HEK293 (cell line): ENCODE data around the gene METTL8.

Source experiments
- AEBP2 ChIP-seq: fragments of 450-650 bp; formaldehyde crosslinking; IDR thresholded peaks from 2 replicates; pipeline ENCODE4 v1.5.1; 2016; ENCODE audit warnings: missing biosample characterization, missing genetic modification characterization, borderline replicate concordance
- CTCF ChIP-seq: fragments of 450-650 bp; formaldehyde crosslinking; IDR thresholded peaks from 2 replicates; pipeline ENCODE4 v1.5.1; 2016; ENCODE audit warnings: missing biosample characterization, missing genetic modification characterization
- HOXA7 ChIP-seq: sonication (generic); formaldehyde crosslinking; IDR thresholded peaks from 2 replicates; pipeline ENCODE4 v1.8.1; 2022; ENCODE audit warnings: missing genetic modification reagents, borderline replicate concordance
- ZBTB1 ChIP-seq: fragments of 450-650 bp; formaldehyde crosslinking; IDR thresholded peaks from 2 replicates; pipeline ENCODE4 v1.5.1; 2016; ENCODE audit warnings: missing biosample characterization, missing genetic modification characterization
- ZNF132 ChIP-seq: fragments of 450-650 bp; formaldehyde crosslinking; IDR thresholded peaks from 2 replicates; pipeline ENCODE4 v1.5.1; 2017; ENCODE audit warnings: missing biosample characterization, missing genetic modification characterization, borderline replicate concordance
- ZNF23 ChIP-seq: fragments of 450-650 bp; formaldehyde crosslinking; IDR thresholded peaks from 2 replicates; pipeline ENCODE4 v1.5.1; 2016; ENCODE audit warnings: missing biosample characterization, missing genetic modification characterization, borderline replicate concordance
- ZNF24 ChIP-seq: fragments of 450-650 bp; formaldehyde crosslinking; IDR thresholded peaks from 2 replicates; pipeline ENCODE4 v1.5.1; 2016; ENCODE audit warnings: missing biosample characterization, missing genetic modification characterization
- ZNF274 ChIP-seq, 2 experiments: fragments of 200-500 bp in 1 of 2; fragments of 450-650 bp in 1 of 2; sonication (Bioruptor generic) in 1 of 2; formaldehyde crosslinking in 1 of 2; IDR thresholded peaks; 2 replicates each; pipeline versions ENCODE4 v1.5.1 to v1.6.1; 2014 to 2016; ENCODE audit warnings: borderline replicate concordance in 1 of 2, inconsistent platforms in 1 of 2, low read length in 1 of 2, missing biosample characterization in 1 of 2, missing genetic modification characterization in 1 of 2
- ZNF280D ChIP-seq: fragments of 450-650 bp; formaldehyde crosslinking; IDR thresholded peaks from 2 replicates; pipeline ENCODE4 v1.5.1; 2016; ENCODE audit warnings: missing biosample characterization, missing genetic modification characterization
- ZNF830 ChIP-seq: fragments of 450-650 bp; IDR thresholded peaks from 2 replicates; pipeline ENCODE4 v1.5.0; 2018; ENCODE audit warnings: missing biosample characterization, missing genetic modification characterization, low read depth, mild to moderate bottlenecking, moderate library complexity

- TF ChIP-seq ZNF280D (tag by site-specific recombination) (no peak), HOXA7 (no peak), AEBP2 (tag by site-specific recombination) (no peak), ZBTB1 (tag by site-specific recombination) (no peak), ZNF274 (IDR thresholded peaks at IDR 0.05; ENCODE audit: low read length) (no peak), ZNF274 (tag by site-specific recombination; IDR thresholded peaks at IDR 0.05; ENCODE audit: borderline replicate concordance) (no peak), ZNF23 (tag by site-specific recombination) (no peak), ZNF830 (tag by site-specific recombination) (no peak), CTCF (tag by site-specific recombination) (no peak), ZNF24 (tag by site-specific recombination) (no peak), ZNF132 (tag by site-specific recombination) (no peak)
These were observed 116.2 kb downstream of the METTL8 start for GRCh38 chr2:171317492-171318125.
